Stimulated activated effector memory CD8-positive, alpha-beta T cell treated with anti-CD3 and anti-CD28 coated beads, Interleukin-12 subunit alpha, Interleukin-12 subunit beta, amount 100 ng/mL, for 72 hours (primary cell): ENCODE measurements around the gene GET4.
"Not testable (repeated sequence)": the region's sequence is repeated elsewhere in the genome, so short reads cannot be mapped to it uniquely, and the experiment has no call there.

Source experiments
- ATAC-seq: fragments of 150-1000 bp; cut with Tn5 transposase; 2 replicates; pipeline ENCODE4 v1.10.0; 2021
- DNase-seq, 2 donors: peaks; one replicate each; pipeline ENCODE4 v3.0.0; 2021 to 2022; ENCODE audit warnings: low spot score in 2 of 2
- H3K27ac Mint-ChIP-seq: one replicate; pipeline ENCODE4 v1.8.0; 2022; ENCODE audit warnings: mild to moderate bottlenecking, mixed read lengths
- H3K36me3 Mint-ChIP-seq: one replicate; pipeline ENCODE4 v1.8.0; 2022; ENCODE audit warnings: mild to moderate bottlenecking, mixed read lengths
- H3K4me1 Mint-ChIP-seq: one replicate; pipeline ENCODE4 v1.8.0; 2022; ENCODE audit warnings: mixed read lengths
- H3K4me3 Mint-ChIP-seq: one replicate; pipeline ENCODE4 v1.8.0; 2022; ENCODE audit warnings: mild to moderate bottlenecking, mixed read lengths
- H3K9me3 Mint-ChIP-seq: one replicate; pipeline ENCODE4 v1.8.0; 2022; ENCODE audit warnings: mixed read lengths

The GET4 gene

DNA sequence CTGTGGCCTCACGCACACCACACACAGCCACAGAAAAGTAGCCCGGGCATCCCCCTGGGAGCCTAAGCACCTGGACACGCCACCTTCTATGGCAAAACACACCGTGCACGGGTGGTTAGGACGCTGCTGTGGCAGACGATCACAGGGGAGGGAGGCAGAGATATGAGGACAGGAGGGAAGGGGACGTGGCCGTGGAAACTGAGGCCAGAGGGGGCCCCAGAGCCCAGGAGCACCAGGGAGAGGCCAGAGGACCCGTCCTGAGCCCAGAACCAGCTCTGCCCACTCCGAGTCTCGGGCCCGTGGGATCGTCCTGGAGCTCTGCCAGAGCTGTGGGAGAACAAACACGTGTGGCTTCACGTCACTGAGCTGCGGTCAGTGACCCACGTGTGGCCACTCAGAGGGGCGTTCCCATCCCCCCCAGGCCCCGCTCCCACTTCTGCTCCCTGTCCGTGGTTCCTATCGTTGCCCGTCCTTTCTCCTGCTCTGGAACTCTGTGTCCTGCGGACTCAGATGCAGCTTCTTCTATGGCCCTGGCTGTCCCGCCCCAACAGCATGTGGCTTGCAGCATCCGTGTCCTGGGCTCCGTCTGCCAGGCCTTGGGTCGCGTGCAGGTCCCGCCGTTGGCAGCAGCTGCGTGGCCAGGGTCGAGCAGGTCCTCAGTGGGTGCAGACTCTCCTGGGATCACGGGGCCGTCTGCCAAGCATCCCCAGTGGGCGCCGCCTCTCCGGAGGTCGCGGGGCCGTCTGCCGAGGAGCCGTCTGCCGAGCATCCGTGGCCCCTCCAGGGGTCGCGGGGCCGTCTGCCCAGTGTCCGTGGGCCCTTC is 31.0 kb downstream of the GET4 start:
- H3K4me3 Mint-ChIP-seq, result no peak overlapping the region
- DNase-seq (no peak), ATAC-seq (no peak)
- H3K36me3 Mint-ChIP-seq, result peaks cover 37% of the 10 kb centered on the region
- H3K9me3 Mint-ChIP-seq, result no peaks in the 10 kb centered on the region
- no peak overlapping the region for H3K27ac Mint-ChIP-seq
- peaks cover 18% of the 10 kb centered on the region for H3K4me1 Mint-ChIP-seq

DNA sequence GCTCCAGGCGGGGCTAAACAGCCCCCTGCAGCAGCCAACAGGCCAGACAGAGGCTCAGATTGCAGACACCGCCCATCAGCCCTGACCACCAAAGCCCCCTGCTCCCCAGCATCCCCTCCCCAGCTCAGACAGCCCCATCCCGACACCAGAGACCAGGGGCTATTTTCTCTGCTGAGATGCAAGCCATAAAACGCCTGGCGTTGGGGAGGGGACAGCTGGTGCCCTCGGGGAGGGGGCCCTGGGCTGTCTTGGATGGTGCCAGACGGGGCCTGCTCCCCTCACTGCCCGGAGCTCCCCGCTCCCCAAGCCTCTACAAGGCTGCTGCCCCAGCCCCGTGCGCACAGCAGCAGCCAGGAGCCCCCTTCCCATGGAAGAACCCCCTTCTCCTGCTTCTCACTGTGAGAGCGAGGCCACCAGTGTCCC is 31.8 kb downstream of the GET4 start:
- H3K27ac Mint-ChIP-seq, result no peak overlapping the region
- ATAC-seq (peak; percentile 3), DNase-seq (no peak)
- peaks cover 29% of the 10 kb centered on the region for H3K36me3 Mint-ChIP-seq
- H3K4me1 Mint-ChIP-seq, result peaks cover 12% of the 10 kb centered on the region
- no peak overlapping the region for H3K4me3 Mint-ChIP-seq
- no peaks in the 10 kb centered on the region for H3K9me3 Mint-ChIP-seq

DNA sequence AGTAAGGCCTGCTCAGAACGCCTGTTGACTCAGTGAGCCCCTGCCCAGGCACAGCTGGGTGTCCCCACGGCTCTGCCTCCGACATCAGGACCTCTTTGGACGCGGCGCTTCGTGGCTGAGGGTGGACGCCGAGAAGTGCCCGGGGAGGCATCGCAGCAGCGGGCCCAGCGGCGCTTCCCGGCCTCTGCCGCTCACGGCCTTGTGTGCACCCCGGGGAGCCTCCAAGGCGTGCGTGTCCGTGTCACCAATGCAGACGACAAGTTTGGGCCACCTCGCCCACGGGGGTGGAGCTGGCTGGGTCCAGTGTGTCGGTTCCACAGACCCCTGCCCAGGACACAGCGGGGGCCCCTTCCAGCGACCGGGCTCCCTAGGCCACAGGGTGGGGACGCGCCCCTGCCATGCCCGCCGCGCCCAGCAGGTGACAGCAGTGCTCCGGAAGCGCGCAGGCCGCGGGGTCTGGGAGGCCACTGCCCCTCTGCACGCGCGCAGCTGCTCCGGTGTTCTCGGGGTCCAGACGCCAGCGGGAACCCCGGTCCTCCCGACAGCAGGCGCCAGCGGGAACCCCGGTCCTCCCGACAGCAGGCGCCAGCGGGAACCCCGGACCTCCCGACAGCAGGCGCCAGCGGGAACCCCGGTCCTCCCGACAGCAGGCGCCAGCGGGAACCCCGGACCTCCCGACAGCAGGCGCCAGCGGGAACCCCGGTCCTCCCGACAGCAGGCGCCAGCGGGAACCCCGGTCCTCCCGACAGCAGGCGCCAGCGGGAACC is 32.4 kb downstream of the GET4 start:
- peak overlapping the region; percentile 42 for H3K4me3 Mint-ChIP-seq
- H3K27ac Mint-ChIP-seq, H3K9me3 Mint-ChIP-seq: not testable (repeated sequence)
- H3K4me1 Mint-ChIP-seq, result peaks cover 12% of the 10 kb centered on the region
- peak; percentile 89 for ATAC-seq
- DNase-seq, result peak; percentile 82 to 85
- peaks cover 27% of the 10 kb centered on the region for H3K36me3 Mint-ChIP-seq

DNA sequence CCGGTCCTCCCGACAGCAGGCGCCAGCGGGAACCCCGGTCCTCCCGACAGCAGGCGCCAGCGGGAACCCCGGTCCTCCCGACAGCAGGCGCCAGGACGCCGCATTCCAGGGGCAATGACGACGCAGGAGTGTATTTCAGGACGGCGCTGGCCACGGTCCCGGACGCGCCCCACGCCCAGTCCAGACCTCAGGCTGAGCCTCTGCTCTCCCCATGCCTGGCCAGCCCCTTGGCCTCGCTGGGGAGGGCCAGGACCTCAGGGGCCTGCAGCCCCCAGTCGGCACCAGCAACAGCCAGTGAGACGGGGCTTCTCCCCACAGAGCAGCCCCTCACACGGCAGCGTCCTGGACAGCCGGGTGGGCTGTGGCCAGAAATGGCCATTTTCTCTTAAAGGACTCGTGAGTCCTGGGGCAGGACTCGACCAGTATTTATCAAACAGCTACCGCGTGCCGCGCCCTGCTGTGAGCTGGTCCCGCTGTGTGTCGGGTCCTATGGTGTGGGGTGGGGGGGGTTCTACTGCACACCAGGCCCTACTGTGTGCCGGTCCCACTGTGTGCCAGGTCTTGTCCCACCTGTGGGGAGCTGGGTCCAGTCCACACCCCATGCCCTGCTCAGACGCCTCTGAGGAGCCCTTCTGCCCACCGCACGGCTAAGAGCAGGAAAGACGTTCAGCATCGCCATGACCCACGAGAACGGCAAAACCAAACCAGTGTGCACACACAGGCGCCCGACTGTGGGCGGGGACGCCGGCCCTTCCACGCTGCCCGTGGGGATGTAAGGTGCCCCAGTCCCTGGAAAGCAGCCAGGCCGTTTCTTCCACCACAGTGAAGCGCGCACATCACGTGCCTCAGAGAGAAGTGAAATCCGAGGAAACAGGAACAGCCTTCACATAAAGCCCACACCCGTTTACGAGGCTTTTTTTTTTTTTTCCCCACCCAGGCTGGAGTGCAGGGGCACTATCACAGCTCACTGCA is 33.3 kb downstream of the GET4 start:
- peak overlapping the region; percentile 42 for H3K4me3 Mint-ChIP-seq
- ATAC-seq, result peak; percentile 38

DNA sequence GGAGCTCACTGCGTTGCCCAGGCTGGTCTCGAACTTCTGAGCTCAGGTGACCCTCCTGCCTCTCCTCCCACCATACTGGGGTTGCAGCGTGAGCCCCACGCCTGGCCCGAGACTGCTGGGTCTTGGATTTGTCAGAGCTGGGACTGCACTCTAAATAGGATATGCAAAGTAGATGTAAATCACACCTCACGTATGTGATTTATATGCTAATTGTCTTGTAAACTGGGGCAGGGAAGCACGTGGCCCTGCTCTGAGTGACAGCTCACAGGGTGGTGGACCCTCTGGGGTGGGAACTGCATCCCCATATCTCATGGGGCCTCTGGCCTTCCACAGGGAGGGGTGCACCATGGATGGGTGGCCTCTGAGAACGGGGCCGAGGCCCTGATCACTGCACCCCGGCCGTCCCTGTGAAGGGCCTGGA is 34.1 kb downstream of the GET4 start:
- ATAC-seq (no peak), DNase-seq (no peak)
- Mint-ChIP-seq H3K4me1 (peaks cover 12% of the 10 kb centered on the region), H3K9me3 (no peaks in the 10 kb centered on the region), H3K27ac (no peak overlapping the region), H3K4me3 (peak overlapping the region; percentile 42), H3K36me3 (peaks cover 19% of the 10 kb centered on the region)

More for the DNA sequence above, 33.3 kb downstream of the GET4 start:
- Mint-ChIP-seq H3K36me3 (peaks cover 27% of the 10 kb centered on the region), H3K4me1 (peaks cover 12% of the 10 kb centered on the region), H3K9me3 (no peaks in the 10 kb centered on the region), H3K27ac (no peak overlapping the region)
- no peak for DNase-seq

DNA sequence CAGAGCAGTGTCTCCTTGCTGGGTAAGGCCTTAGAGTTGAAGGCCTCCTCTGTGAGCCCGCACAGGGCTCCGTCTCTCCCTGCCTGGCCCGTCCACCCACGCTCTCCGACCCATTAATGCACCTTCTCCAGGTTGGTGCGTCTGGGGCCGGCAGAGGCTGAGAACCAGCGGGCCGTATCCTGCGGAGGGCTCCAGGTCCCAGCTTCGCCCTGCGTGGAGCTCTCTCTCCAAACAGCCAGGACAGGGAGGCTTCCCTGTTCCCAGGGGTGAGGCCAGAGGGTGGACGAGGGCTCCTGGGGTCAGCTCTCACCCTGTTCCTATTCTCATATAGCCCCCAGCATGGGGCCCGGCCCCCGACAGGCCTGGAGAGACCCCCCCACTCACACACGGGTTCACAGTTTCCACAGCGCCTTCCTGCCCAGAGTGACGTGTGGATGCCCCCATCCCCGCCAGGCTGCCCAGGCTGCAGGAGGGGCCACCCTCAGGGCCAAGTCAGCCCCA is 34.6 kb downstream of the GET4 start:
- Mint-ChIP-seq H3K36me3 (peaks cover 16% of the 10 kb centered on the region), H3K4me1 (peaks cover 17% of the 10 kb centered on the region), H3K27ac (no peak overlapping the region), H3K9me3 (no peaks in the 10 kb centered on the region), H3K4me3 (no peak overlapping the region)
- DNase-seq (no peak), ATAC-seq (no peak)

DNA sequence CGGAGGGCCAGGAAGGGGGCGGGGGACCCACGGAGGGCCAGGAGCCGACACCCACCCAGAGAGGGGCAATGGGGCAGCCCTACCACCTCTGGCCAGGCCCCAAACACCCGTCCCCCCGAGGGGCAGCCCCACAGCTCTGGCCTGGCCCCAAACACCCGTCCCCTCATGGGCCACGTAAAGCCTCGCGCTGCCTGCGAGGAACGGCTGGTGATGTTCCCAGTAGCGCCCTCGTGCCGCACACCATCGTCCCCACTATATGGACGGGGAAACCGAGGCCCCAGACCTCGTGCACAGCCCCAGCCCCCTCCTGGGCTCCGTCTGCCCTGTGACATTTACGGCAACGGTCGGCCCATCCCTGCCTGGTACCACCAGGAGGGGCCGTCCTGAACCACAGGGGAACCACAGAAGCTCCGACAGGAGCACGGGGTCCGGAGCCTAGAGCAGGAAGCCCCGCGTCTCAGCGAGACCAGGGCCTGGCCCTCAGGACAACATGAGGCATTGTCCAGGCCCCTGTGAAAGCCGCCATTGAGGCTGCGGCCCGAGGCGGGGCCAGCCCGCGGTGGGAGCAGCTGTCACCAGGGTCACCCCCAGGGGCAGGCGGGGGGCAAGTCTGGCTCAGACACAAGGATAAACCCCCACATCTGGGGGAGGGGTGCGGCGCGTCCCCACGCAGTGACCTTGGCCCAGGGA is 35.6 kb downstream of the GET4 start:
- DNase-seq (no peak), ATAC-seq (no peak)
- Mint-ChIP-seq H3K27ac (no peak overlapping the region), H3K4me3 (no peak overlapping the region), H3K36me3 (peaks cover 7% of the 10 kb centered on the region), H3K9me3 (no peaks in the 10 kb centered on the region), H3K4me1 (peaks cover 24% of the 10 kb centered on the region)

DNA sequence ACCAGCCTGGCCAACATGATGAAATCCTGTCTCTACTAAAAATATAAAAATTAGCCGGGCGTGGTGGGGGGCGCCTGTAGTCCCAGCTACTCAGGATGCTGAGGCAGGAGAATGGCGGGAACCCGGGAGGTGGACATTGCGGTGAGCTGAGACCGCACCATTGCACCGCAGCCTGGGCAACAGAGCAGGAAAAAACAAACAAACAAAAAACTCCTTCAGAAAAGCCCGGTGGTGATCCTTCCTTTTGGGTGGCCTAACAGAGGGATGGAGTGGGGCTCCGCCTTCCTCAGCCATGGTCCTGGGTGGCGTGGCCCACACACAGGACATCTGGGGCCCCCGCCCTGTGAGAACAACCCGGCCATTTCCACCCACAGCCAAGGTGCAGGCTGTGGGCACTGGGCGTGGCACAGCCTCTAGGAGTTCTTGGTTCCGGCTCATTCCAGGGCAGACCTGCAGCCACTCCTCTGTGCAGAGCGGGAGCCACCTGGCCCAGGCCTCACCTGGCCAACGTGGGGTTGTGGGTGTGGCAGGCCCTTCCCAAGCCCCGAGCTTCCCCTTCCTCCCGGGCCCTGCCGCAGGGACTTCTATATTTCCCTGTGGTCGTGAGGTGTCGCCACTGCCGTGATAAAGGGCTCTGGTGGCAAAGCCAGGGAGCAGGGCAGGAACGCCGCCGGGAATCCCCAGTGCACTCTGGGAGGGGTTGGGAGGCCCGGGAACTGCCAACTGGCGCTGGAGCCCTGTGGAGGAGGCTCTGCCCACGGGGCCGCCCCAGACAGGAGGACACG is 37.6 kb downstream of the GET4 start:
- Mint-ChIP-seq H3K4me1 (peaks cover 20% of the 10 kb centered on the region), H3K27ac (peak overlapping the region; percentile 37), H3K4me3 (no peak overlapping the region), H3K36me3 (peaks cover 13% of the 10 kb centered on the region), H3K9me3 (no peaks in the 10 kb centered on the region)
- DNase-seq, result no peak
- ATAC-seq, result no peak

DNA sequence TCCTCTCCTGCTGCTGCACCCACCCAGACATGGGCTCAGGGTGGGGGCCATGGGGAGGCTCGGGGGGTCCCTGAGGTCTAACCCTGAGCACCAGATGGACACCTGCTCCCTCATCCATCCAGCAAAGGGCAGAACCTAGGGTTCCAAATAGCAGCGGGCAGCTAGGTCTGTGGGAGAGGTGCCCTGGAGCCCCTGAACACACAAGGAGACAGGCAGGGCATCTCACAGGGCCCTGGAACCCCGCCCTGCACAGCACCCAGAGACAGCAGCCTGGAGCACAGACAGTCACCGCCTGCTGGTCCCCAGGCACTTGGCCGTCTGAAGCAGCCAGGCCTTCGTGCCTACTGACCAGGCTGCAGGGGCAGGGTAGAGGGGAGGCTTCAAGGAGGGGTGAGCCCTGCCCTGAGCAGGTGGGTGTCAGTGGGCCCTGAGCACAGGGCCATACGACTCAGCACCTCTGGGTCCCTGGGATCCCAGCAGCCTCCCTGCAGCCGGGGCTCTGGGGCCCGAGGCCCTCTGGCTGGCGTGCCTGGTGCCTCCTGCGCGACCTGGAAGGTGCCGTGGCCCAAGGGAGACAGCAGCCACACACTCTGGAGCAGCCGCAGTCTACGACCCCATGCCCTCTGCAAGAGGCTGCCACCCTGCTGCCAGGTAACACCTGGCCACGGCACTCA is 38.3 kb downstream of the GET4 start:
- peaks cover 25% of the 10 kb centered on the region for H3K4me1 Mint-ChIP-seq
- H3K27ac Mint-ChIP-seq, result peak overlapping the region; percentile 37

DNA sequence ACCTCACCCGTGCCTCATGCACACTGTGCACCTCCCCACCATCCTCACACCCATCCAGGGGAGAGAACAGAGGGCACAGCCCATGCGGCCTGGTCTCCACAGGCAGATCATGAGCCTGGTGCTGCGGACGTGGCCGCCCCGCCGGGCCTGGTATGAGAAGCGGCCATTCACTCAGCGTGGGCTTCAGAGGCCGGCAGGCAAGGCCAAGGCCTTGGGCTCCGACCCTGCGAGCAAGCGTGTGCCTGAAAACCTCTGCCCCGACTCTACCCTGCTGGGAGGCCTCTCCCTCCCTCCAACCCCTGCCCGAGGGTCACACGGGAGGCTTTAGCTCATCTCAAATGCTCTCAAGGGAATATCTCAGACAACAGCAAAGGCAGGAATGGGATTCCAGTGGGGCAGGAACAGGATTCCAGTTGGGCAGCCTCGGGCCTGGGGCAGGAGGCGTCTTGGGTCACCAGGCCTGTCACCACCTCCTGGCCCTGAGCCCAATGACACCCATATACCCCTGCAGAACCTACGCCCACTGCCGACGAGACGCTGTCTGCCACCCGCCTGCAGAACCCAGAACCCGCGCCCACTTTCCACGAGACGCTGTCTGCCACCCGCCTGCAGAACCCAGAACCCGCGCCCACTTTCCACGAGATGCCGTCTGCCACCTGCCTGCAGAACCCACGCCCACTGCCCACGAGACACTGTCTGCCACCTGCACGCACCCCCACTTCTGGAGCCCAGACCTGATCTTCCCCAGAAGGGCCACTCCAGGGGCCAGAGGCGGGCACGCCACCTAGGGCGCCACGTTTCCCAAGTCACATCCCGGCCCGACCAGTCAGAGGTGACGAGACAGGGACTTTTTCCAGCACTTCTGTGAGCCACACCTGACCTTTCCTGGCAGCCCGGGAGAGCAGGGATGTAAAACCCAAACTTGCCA is 39.2 kb downstream of the GET4 start:
- Mint-ChIP-seq H3K4me3 (no peak overlapping the region), H3K4me1 (peaks cover 24% of the 10 kb centered on the region), H3K36me3 (peaks cover 13% of the 10 kb centered on the region), H3K9me3 (no peaks in the 10 kb centered on the region), H3K27ac (peak overlapping the region; percentile 52)
- DNase-seq, result no peak
- no peak for ATAC-seq

More for the DNA sequence above, 38.3 kb downstream of the GET4 start:
- no peaks in the 10 kb centered on the region for H3K9me3 Mint-ChIP-seq
- peaks cover 13% of the 10 kb centered on the region for H3K36me3 Mint-ChIP-seq
- ATAC-seq, result no peak
- DNase-seq, result no peak
- H3K4me3 Mint-ChIP-seq, result no peak overlapping the region

DNA sequence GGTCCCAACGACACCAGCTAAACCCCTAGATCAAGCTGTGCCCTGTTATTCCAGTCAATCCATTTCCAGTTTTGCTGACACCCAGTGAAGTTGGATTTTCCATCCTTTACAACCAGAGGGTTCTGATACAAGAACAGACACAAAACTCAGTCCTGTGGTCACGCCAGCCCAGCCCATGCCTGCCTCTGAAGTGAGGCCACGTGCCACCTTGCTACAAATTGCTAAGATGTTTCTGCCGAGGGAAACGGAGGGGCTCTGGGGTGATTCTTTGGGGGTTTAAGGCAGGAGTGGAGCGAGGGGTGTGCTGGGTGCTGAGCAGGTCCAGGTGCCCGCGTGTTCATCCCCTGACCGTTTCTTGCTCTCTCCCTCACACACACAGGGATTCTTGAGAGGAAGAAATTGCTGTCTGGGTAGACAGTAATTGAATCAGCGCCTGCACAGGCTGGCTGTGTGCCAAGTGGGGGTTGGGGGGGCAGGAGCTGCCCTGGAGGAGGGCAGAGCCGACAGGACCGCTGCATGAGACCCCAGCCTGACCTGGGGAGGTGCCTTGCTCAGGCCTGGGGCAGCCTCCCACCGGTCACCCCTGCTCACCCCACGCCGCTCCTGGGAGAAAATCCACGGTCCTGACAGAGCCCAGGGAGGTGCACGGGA is 40.1 kb downstream of the GET4 start:
- peaks cover 32% of the 10 kb centered on the region for H3K4me1 Mint-ChIP-seq
- H3K27ac Mint-ChIP-seq, result peak overlapping the region; percentile 52
- ATAC-seq (no peak), DNase-seq (no peak)
- peaks cover 20% of the 10 kb centered on the region for H3K36me3 Mint-ChIP-seq
- H3K9me3 Mint-ChIP-seq, result no peaks in the 10 kb centered on the region
- H3K4me3 Mint-ChIP-seq, result no peak overlapping the region
